HCT116 (cell line): ENCODE results near the gene ALK.

Source experiments
- EZH2 ChIP-seq: fragments of 200-600 bp; sonication (generic); IDR thresholded peaks from 2 replicates; pipeline ENCODE4 v1.6.1; 2017; ENCODE audit warnings: antibody characterized with exemption, mixed run types
- FOSL1 ChIP-seq: IDR thresholded peaks from 2 replicates; pipeline ENCODE4 v1.6.1; 2012; ENCODE audit warnings: low read depth
- POLR2A ChIP-seq: IDR thresholded peaks from 2 replicates; pipeline ENCODE4 v1.7.0; 2011; ENCODE audit warnings: borderline replicate concordance; ENCODE audit not compliant: insufficient read depth, insufficient read length; ENCODE audit errors: extremely low read depth
- POLR2AphosphoS5 ChIP-seq: IDR thresholded peaks from 2 replicates; pipeline ENCODE4 v1.6.1; 2011; ENCODE audit warnings: mild to moderate bottlenecking, low read depth, low read length, moderate library complexity
- RAD21 ChIP-seq: IDR thresholded peaks from 2 replicates; pipeline ENCODE4 v1.6.1; 2012; ENCODE audit warnings: low read depth, mild to moderate bottlenecking
- SIN3A ChIP-seq: IDR thresholded peaks from 2 replicates; pipeline ENCODE4 v1.6.1; 2012; ENCODE audit warnings: low read depth
- SRF ChIP-seq: IDR thresholded peaks from 2 replicates; pipeline ENCODE4 v1.6.1; 2012; ENCODE audit warnings: low read depth
- YY1 ChIP-seq: IDR thresholded peaks from 2 replicates; pipeline ENCODE4 v1.6.1; 2011; ENCODE audit warnings: low read length, low read depth, moderate library complexity, mild to moderate bottlenecking; ENCODE audit not compliant: insufficient replicate concordance; ENCODE audit errors: extremely low read depth
- ZFX ChIP-seq: fragments of 450-650 bp; IDR thresholded peaks from 2 replicates; pipeline ENCODE4 v1.6.1; 2017
- TF ChIP-seq, protein P1 (sequence below), 3 experiments: fragments of 200-600 bp in 1 of 3; sonication (generic) in 1 of 3; IDR thresholded peaks in 2 of 3; conservative IDR thresholded peaks in 1 of 3; 2 replicates each; pipeline ENCODE4 v1.5.1; 2012 to 2017; ENCODE audit warnings: low read depth in 2 of 3, low read length in 2 of 3, antibody characterized with exemption in 1 of 3, borderline replicate concordance in 1 of 3, control low read depth in 1 of 3, mild to moderate bottlenecking in 1 of 3, mixed read lengths in 1 of 3, mixed run types in 1 of 3, moderate library complexity in 1 of 3; ENCODE audit not compliant: insufficient read depth in 1 of 3
- TF ChIP-seq, protein P2 (sequence below): IDR thresholded peaks from 2 replicates; pipeline ENCODE4 v1.6.1; 2011; ENCODE audit warnings: mild to moderate bottlenecking, low read length, moderate library complexity; ENCODE audit not compliant: insufficient replicate concordance; ENCODE audit errors: extremely low read depth
- TF ChIP-seq, protein P3 (sequence below): IDR thresholded peaks from 2 replicates; pipeline ENCODE4 v1.6.1; 2012
- TF ChIP-seq, protein P4 (sequence below): IDR thresholded peaks from 2 replicates; pipeline ENCODE4 v1.6.1; 2012; ENCODE audit warnings: low read depth

DNA sequence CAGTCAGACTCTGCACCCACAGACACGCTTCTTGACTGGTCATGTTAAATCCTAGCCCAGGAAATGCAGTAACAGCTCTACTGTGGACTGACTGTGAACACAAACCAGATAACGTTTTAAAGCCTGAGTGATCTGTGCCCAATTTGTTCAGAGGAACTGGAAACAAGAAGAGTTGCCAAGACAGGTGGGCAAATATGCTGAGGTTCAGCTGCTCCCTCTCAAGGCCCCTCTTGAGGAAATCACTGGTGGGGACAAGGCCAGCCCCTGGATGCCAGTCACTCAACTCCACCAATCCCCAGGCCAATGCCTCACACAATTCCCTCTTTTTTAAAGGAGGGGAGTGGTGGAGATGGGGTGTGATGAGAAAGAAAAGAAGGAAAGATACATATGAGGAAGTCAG, 261.2 kb downstream of the ALK start:
- TF ChIP-seq, protein P1, sequence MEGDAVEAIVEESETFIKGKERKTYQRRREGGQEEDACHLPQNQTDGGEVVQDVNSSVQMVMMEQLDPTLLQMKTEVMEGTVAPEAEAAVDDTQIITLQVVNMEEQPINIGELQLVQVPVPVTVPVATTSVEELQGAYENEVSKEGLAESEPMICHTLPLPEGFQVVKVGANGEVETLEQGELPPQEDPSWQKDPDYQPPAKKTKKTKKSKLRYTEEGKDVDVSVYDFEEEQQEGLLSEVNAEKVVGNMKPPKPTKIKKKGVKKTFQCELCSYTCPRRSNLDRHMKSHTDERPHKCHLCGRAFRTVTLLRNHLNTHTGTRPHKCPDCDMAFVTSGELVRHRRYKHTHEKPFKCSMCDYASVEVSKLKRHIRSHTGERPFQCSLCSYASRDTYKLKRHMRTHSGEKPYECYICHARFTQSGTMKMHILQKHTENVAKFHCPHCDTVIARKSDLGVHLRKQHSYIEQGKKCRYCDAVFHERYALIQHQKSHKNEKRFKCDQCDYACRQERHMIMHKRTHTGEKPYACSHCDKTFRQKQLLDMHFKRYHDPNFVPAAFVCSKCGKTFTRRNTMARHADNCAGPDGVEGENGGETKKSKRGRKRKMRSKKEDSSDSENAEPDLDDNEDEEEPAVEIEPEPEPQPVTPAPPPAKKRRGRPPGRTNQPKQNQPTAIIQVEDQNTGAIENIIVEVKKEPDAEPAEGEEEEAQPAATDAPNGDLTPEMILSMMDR (IDR thresholded peaks at IDR 0.05 in 2 of 3, conservative IDR thresholded peaks at IDR 0.05 in 1 of 3; ENCODE audit: borderline replicate concordance in 1 of 3, insufficient read depth in 1 of 3, low read depth in 2 of 3, low read length in 2 of 3) = no peak
- TF ChIP-seq, protein P2, sequence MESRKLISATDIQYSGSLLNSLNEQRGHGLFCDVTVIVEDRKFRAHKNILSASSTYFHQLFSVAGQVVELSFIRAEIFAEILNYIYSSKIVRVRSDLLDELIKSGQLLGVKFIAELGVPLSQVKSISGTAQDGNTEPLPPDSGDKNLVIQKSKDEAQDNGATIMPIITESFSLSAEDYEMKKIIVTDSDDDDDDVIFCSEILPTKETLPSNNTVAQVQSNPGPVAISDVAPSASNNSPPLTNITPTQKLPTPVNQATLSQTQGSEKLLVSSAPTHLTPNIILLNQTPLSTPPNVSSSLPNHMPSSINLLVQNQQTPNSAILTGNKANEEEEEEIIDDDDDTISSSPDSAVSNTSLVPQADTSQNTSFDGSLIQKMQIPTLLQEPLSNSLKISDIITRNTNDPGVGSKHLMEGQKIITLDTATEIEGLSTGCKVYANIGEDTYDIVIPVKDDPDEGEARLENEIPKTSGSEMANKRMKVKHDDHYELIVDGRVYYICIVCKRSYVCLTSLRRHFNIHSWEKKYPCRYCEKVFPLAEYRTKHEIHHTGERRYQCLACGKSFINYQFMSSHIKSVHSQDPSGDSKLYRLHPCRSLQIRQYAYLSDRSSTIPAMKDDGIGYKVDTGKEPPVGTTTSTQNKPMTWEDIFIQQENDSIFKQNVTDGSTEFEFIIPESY = no peak
- TF ChIP-seq POLR2A (no peak), POLR2AphosphoS5 (no peak), RAD21 (no peak), YY1 (no peak), ZFX (no peak), SIN3A (no peak), FOSL1 (no peak), SRF (no peak), EZH2 (no peak)
- TF ChIP-seq, protein P3, sequence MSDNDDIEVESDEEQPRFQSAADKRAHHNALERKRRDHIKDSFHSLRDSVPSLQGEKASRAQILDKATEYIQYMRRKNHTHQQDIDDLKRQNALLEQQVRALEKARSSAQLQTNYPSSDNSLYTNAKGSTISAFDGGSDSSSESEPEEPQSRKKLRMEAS = no peak
- TF ChIP-seq, protein P4, sequence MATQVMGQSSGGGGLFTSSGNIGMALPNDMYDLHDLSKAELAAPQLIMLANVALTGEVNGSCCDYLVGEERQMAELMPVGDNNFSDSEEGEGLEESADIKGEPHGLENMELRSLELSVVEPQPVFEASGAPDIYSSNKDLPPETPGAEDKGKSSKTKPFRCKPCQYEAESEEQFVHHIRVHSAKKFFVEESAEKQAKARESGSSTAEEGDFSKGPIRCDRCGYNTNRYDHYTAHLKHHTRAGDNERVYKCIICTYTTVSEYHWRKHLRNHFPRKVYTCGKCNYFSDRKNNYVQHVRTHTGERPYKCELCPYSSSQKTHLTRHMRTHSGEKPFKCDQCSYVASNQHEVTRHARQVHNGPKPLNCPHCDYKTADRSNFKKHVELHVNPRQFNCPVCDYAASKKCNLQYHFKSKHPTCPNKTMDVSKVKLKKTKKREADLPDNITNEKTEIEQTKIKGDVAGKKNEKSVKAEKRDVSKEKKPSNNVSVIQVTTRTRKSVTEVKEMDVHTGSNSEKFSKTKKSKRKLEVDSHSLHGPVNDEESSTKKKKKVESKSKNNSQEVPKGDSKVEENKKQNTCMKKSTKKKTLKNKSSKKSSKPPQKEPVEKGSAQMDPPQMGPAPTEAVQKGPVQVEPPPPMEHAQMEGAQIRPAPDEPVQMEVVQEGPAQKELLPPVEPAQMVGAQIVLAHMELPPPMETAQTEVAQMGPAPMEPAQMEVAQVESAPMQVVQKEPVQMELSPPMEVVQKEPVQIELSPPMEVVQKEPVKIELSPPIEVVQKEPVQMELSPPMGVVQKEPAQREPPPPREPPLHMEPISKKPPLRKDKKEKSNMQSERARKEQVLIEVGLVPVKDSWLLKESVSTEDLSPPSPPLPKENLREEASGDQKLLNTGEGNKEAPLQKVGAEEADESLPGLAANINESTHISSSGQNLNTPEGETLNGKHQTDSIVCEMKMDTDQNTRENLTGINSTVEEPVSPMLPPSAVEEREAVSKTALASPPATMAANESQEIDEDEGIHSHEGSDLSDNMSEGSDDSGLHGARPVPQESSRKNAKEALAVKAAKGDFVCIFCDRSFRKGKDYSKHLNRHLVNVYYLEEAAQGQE = no peak
